Fibroblast of lung (primary cell): ENCODE measurements around the gene CYTL1.

Experiments
- CTCF ChIP-seq, 2 donors: IDR thresholded peaks in 1 of 2; conservative IDR thresholded peaks in 1 of 2; 1 replicate in 1 of 2; 2 replicates in 1 of 2; pipeline ENCODE4 v1.5.1; 2011 to 2012; ENCODE audit warnings: low read length in 2 of 2, control low read depth in 1 of 2, inconsistent platforms in 1 of 2, low read depth in 1 of 2, mild to moderate bottlenecking in 1 of 2
- EZH2 ChIP-seq: IDR thresholded peaks from 2 replicates; pipeline ENCODE4 v1.5.1; 2012; ENCODE audit warnings: low read length, control low read depth, mild to moderate bottlenecking; ENCODE audit errors: missing control alignments

- no peak for TF ChIP-seq EZH2
- no peak for TF ChIP-seq CTCF (conservative IDR thresholded peaks at IDR 0.05 in 1 of 2, IDR thresholded peaks at IDR 0.05 in 1 of 2; ENCODE audit: low read depth in 1 of 2, low read length in 2 of 2)
Measured at GRCh38 chr4:5028480-5028879, 9.2 kb upstream of the CYTL1 start.
